Endodermal cell (in vitro differentiated cells): ENCODE results near the gene KCTD18. TPM values are rescaled to one million over a fixed set of nuclear protein-coding genes. Genes with fewer than 3 reads are reported as not detected.

Experiments
- DNase-seq: peaks from one replicate; pipeline ENCODE4 v3.0.0-alpha.2; 2017
- H3K27ac ChIP-seq: 2 replicates; pipeline ENCODE4 v1.5.1; 2013; ENCODE audit warnings: mild to moderate bottlenecking, low read depth, low read length, moderate library complexity
- H3K27me3 ChIP-seq: 2 replicates; pipeline ENCODE4 v1.6.1; 2013; ENCODE audit warnings: mild to moderate bottlenecking, low read length, moderate library complexity; ENCODE audit not compliant: insufficient read depth, control insufficient read depth, poor library complexity, severe bottlenecking
- H3K36me3 ChIP-seq: 2 replicates; pipeline ENCODE4 v1.7.0; 2013; ENCODE audit warnings: mild to moderate bottlenecking, low read length, moderate library complexity; ENCODE audit not compliant: control insufficient read depth, insufficient read depth
- H3K4me1 ChIP-seq: one replicate; pipeline ENCODE4 v1.7.0; 2013; ENCODE audit warnings: low read length; ENCODE audit not compliant: control insufficient read depth, insufficient read depth
- H3K4me3 ChIP-seq: 2 replicates; pipeline ENCODE4 v1.5.1; 2013; ENCODE audit warnings: mild to moderate bottlenecking, low read length, moderate library complexity
- H3K9ac ChIP-seq: 2 replicates; pipeline ENCODE4 v1.6.1; 2013; ENCODE audit warnings: mild to moderate bottlenecking, low read length, moderate library complexity; ENCODE audit not compliant: poor library complexity, severe bottlenecking; ENCODE audit errors: extremely low read depth
- H3K9me3 ChIP-seq: 2 replicates; pipeline ENCODE4 v1.6.1; 2013; ENCODE audit warnings: mild to moderate bottlenecking, low read length, moderate library complexity; ENCODE audit not compliant: control insufficient read depth
- H3K27ac Mint-ChIP-seq: 2 replicates; pipeline ENCODE4 v1.8.0; 2020; ENCODE audit warnings: mixed read lengths
- H3K27me3 Mint-ChIP-seq: 2 replicates; pipeline ENCODE4 v1.8.0; 2021; ENCODE audit warnings: mild to moderate bottlenecking, mixed read lengths; ENCODE audit not compliant: insufficient read depth
- H3K36me3 Mint-ChIP-seq: 2 replicates; pipeline ENCODE4 v1.8.0; 2020; ENCODE audit warnings: low read depth, mixed read lengths
- H3K4me1 Mint-ChIP-seq: 2 replicates; pipeline ENCODE4 v1.8.0; 2020; ENCODE audit warnings: mixed read lengths
- H3K4me3 Mint-ChIP-seq: 2 replicates; pipeline ENCODE4 v1.8.0; 2020; ENCODE audit warnings: mild to moderate bottlenecking, moderate library complexity, mixed read lengths
- H3K9me3 Mint-ChIP-seq: 2 replicates; pipeline ENCODE4 v1.8.0; 2020; ENCODE audit warnings: mild to moderate bottlenecking, mixed read lengths
- CTCF ChIP-seq: fragments of 200-600 bp; sonication (generic); conservative IDR thresholded peaks from 2 replicates; pipeline ENCODE4 v1.5.0; 2021; ENCODE audit warnings: antibody characterized with exemption, mild to moderate bottlenecking
- WGBS, 2 experiments: methylation state at CpG; one replicate each; pipeline versions ENCODE4 v1.1.5 to v1.1.7; 2013; ENCODE audit warnings: missing lambda C conversion rate in 2 of 2, mixed read lengths in 1 of 2; ENCODE audit not compliant: insufficient coverage in 1 of 2, insufficient read length in 1 of 2; 5-methylcytosine and 5-hydroxymethylcytosine counted together
- total RNA-seq, 2 donors: library from RNA; stranded (reverse); fragmentation: NEBNext Ultra II Directional in 1 of 2; extraction: Animal tissue kit (Norgen Biotek cat#: 25700) in 1 of 2; gene quantifications; 2 replicates in 1 of 2; 3 replicates in 1 of 2; pipeline ENCODE4 v1.2.1, GENCODE V29; 2021

Gene KCTD18
- total RNA-seq, 2 donors from 2014 or later, result 6.8 to 12.2 TPM

GRCh38 chr2:200443916-200444315 lies 66.0 kb downstream of the KCTD18 start:
- H3K36me3 ChIP-seq, result peaks cover 55% of the 10 kb centered on the region
- H3K4me3 ChIP-seq, result no peak overlapping the region
- no peak for TF ChIP-seq CTCF
- Mint-ChIP-seq H3K9me3 (no peaks in the 10 kb centered on the region), H3K4me1 (no peaks in the 10 kb centered on the region), H3K4me3 (no peak overlapping the region), H3K27me3 (no peaks in the 10 kb centered on the region), H3K36me3 (peaks cover 64% of the 10 kb centered on the region), H3K27ac (no peak overlapping the region)
- no peaks in the 10 kb centered on the region for H3K27me3 ChIP-seq
- 95 to 100% methylated on average over 3 of the region's 3 CpGs for WGBS, 2 experiments
- H3K9me3 ChIP-seq, result no peaks in the 10 kb centered on the region
- no peaks in the 10 kb centered on the region for H3K4me1 ChIP-seq
- no peak overlapping the region for H3K9ac ChIP-seq
- DNase-seq, result no peak
- H3K27ac ChIP-seq, result no peak overlapping the region

- no peak for TF ChIP-seq CTCF
- 0 to 77% methylated on average over 1 to 5 of the region's 5 CpGs for WGBS, 2 experiments
- Mint-ChIP-seq H3K27me3 (no peaks in the 10 kb centered on the region), H3K27ac (no peak overlapping the region), H3K36me3 (peaks cover 60% of the 10 kb centered on the region), H3K9me3 (no peaks in the 10 kb centered on the region), H3K4me1 (no peaks in the 10 kb centered on the region), H3K4me3 (no peak overlapping the region)
- Histone ChIP-seq H3K9ac (no peak overlapping the region), H3K4me3 (no peak overlapping the region), H3K9me3 (no peaks in the 10 kb centered on the region), H3K27ac (no peak overlapping the region), H3K27me3 (no peaks in the 10 kb centered on the region), H3K4me1 (no peaks in the 10 kb centered on the region), H3K36me3 (peaks cover 60% of the 10 kb centered on the region)
- DNase-seq, result no peak
These were observed 66.5 kb downstream of the KCTD18 start for GRCh38 chr2:200443376-200443775.

- H3K4me3 ChIP-seq, result no peak overlapping the region
- DNase-seq, result no peak
- no peak overlapping the region for H3K27ac ChIP-seq
- no peaks in the 10 kb centered on the region for H3K27me3 Mint-ChIP-seq
- no peak for TF ChIP-seq CTCF
- peaks cover 63% of the 10 kb centered on the region for H3K36me3 Mint-ChIP-seq
- no peak overlapping the region for H3K27ac Mint-ChIP-seq
- 100% methylated on average over 1 of the region's 1 CpG; no CpG with 5 or more reads in 1 of the 2 experiments for WGBS, 2 experiments
- peaks cover under 1% of the 10 kb centered on the region for H3K9me3 ChIP-seq
- H3K27me3 ChIP-seq, result no peaks in the 10 kb centered on the region
- H3K9ac ChIP-seq, result no peak overlapping the region
- H3K9me3 Mint-ChIP-seq, result no peaks in the 10 kb centered on the region
- H3K4me1 Mint-ChIP-seq, result no peaks in the 10 kb centered on the region
- H3K36me3 ChIP-seq, result peaks cover 66% of the 10 kb centered on the region
- H3K4me1 ChIP-seq, result no peaks in the 10 kb centered on the region
- no peak overlapping the region for H3K4me3 Mint-ChIP-seq
These were observed 67.4 kb downstream of the KCTD18 start for GRCh38 chr2:200442471-200442870.
